Loucy (cell line): ENCODE data around the gene DCAF6.

Source experiments
- CTCF ChIP-seq: fragments of 200-600 bp; sonication (generic); conservative IDR thresholded peaks from 2 replicates; pipeline ENCODE4 v1.5.1; 2014; ENCODE audit warnings: mild to moderate bottlenecking, antibody characterized with exemption, low read length
- EZH2phosphoT487 ChIP-seq: fragments of 200-600 bp; IDR thresholded peaks from 2 replicates; pipeline ENCODE4 v1.6.1; 2018; ENCODE audit warnings: antibody characterized with exemption, mild to moderate bottlenecking, moderate library complexity, borderline replicate concordance

GRCh38 chr1:168100315-168101002 lies 164.0 kb downstream of the DCAF6 start:
- TF ChIP-seq CTCF (no peak), EZH2phosphoT487 (no peak)
